Fibroblast of gingiva (primary cell): ENCODE results near the gene KRTAP12-4.
"Not testable (repeated sequence)": the region's sequence is repeated elsewhere in the genome, so short reads cannot be mapped to it uniquely, and the experiment has no call there.

ENCODE experiments used
- DNase-seq: peaks from one replicate; pipeline ENCODE4 v3.0.0-alpha.2; 2011; ENCODE audit warnings: low read depth

KRTAP12-4 gene

DNA sequence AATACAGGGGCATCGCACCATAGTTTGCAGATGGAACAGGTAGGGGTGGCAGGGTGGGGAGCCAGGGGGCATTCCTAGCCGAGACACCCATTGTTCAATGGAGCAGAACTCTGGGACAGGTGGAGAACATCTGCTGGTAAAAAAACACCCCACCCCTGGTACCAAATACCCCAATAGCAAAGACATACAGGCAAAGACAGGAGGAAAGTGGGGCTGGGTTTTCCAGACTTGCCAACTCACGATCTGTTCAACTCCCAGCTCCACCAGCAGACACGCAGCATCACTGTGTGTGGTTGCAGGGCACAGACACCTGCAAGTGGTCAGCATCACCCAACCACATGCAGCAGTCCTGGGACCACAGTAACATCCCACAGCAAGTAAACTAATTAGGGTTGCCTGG is 42.9 kb downstream of the KRTAP12-4 start:
- no peak for DNase-seq

DNA sequence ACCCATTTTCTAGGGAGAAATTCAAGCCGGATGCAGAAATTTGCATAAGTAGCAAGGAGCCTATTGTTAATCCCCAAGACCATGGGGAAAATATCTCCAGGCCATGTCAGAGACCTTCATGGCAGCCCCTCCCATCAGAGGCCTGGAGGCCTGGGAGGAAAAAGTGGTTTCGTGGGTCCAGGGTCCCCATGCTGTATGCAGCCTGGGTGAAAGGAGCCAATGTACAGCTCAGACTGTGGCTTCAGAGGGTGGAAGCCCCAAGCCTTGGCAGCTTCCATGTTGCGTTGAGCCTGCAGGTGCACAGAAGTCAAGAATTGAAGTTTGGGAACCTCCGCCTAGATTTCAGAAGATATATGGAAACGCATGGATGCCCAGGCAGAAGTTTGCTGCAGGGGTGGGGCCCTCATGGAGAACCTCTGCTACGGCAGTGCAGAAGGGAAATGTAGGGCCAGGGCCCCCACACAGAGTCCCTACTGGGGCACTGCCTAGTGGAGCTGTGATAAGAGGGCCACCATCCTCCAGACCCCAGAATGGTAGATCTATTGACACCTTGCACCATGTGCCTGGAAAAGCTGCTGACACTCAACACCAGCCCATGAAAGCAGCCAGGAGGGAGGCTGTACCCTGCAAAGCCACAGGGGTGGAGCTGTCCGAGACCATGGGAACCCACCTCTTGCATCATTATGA is 44.2 kb downstream of the KRTAP12-4 start:
- DNase-seq, result not testable (repeated sequence)

DNA sequence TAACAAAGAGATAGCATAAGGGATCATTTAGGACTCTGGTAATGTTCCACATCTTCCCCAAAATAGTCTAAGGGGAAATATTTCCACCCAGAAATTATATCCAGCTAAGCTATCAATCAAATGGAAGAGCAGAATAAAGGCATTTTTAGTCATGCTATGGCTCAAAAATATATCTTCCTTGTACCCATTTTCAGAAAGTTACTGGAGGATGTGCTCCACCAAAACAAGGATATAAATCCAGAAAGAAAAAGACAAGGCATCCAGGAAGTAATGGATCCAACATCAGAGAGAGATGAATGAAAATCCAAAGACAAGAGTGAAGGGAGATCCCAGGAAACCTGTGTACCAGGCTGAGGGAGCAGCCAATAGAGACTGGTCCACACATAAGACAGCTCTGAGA is 45.3 kb downstream of the KRTAP12-4 start:
- no peak for DNase-seq

DNA sequence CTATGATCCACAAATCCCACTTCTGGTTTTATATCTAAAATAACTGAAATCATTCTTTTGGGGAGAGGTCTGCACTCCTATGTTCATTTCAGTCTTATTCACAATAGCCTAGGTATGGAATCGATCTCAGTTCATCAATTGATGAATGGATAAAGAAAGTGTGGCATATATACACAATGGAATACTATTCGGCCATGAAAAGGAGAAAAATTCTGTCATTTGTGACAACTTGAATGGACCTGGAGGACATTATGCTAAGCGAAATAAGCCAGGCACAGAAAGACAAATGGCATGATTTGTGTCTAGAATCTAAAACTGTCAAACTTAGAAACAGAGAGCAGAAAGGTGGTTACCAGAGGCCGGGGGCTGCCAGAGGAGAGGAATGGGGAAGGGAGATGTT is 48.0 kb downstream of the KRTAP12-4 start:
- no peak for DNase-seq
